K562 (cell line): Measurements from ENCODE around the gene ACSBG1. TPM values are rescaled to one million over a fixed set of nuclear protein-coding genes. Genes with fewer than 3 reads are reported as not detected.

Source experiments
- ATAC-seq: fragments of 200-7000 bp; cut with Tn5 transposase; 3 replicates; pipeline ENCODE4 v1.9.1; 2020; ENCODE audit warnings: moderate library complexity
- BruUV-seq: library from RNA; stranded (reverse); fragments of 400-500 nt; replicated peaks from 2 replicates; lab custom pipeline; 2021; lab: Mats Ljungman, UMichigan
- CTCF ChIA-PET: fragments of 300-600 bp; formaldehyde crosslinking; extraction: SDS; loops from one replicate; lab custom pipeline; 2021; ENCODE audit warnings: low intra/inter-chr PET ratio; lab: Yijun Ruan, JAX
- POLR2A ChIA-PET: fragments of 300-600, 350-650 bp; sonication (Branson Sonifier 250); formaldehyde crosslinking; extraction: SDS; loops from one replicate; lab custom pipeline; 2021; ENCODE audit warnings: antibody characterized with exemption, inconsistent platforms; lab: Yijun Ruan, JAX
- DNase-seq, 4 experiments: peaks; one replicate each; pipeline versions ENCODE4 v3.0.0 to v3.0.0-alpha.2; 2011 to 2018; ENCODE audit warnings: low spot score in 3 of 4, mixed read lengths in 3 of 4; ENCODE audit errors: extremely low read depth in 1 of 4
- FAIRE-seq: peaks from 2 replicates; lab custom pipeline; 2011; peaks lifted over from hg19 to GRCh38; lab: Jason Lieb, UNC
- H2AFZ ChIP-seq: 2 replicates; pipeline ENCODE4 v1.6.0; 2011; ENCODE audit warnings: low read depth, low read length, control low read depth, inconsistent platforms
- H3K27ac ChIP-seq: fragments of 200-600 bp; 3 replicates; pipeline ENCODE4 v1.8.0; 2011; ENCODE audit warnings: low read depth, mild to moderate bottlenecking, control low read depth, inconsistent platforms, low read length, moderate library complexity, mixed read lengths; ENCODE audit errors: extremely low read depth
- H3K27me3 ChIP-seq, 2 experiments: fragments of 300-600 bp in 1 of 2; 2 replicates in 1 of 2; 3 replicates in 1 of 2; pipeline versions ENCODE4 v1.6.0 to v1.8.0; 2011; ENCODE audit warnings: inconsistent platforms in 2 of 2, low read length in 2 of 2, mild to moderate bottlenecking in 1 of 2, mixed read lengths in 1 of 2, moderate library complexity in 1 of 2; ENCODE audit not compliant: control insufficient read depth in 2 of 2, insufficient read depth in 2 of 2
- H3K36me3 ChIP-seq: fragments of 300-600 bp; 3 replicates; pipeline ENCODE4 v1.8.0; 2011; ENCODE audit warnings: mild to moderate bottlenecking, low read length, inconsistent platforms; ENCODE audit not compliant: control insufficient read depth, insufficient read depth
- H3K4me1 ChIP-seq, 2 experiments: fragments of 200-600 bp in 1 of 2; replicated peaks in 1 of 2; 2 replicates in 1 of 2; 3 replicates in 1 of 2; pipeline versions ENCODE4 v1.5.1 to v1.8.0; 2011; ENCODE audit warnings: inconsistent platforms in 2 of 2, low read length in 2 of 2, mild to moderate bottlenecking in 1 of 2, mixed read lengths in 1 of 2, moderate library complexity in 1 of 2; ENCODE audit not compliant: control insufficient read depth in 2 of 2, insufficient read depth in 2 of 2
- H3K4me2 ChIP-seq: 2 replicates; pipeline ENCODE4 v1.6.1; 2011; ENCODE audit warnings: low read length, control low read depth, inconsistent platforms, mixed read lengths; ENCODE audit not compliant: insufficient read depth
- H3K4me3 ChIP-seq: fragments of 200-600 bp; sonication (generic), shearing (Covaris generic); 2 replicates; pipeline ENCODE4 v1.5.1; 2016; ENCODE audit warnings: control low read depth, inconsistent platforms
- H3K79me2 ChIP-seq: fragments of 200-600 bp; 3 replicates; pipeline ENCODE4 v1.8.0; 2011; ENCODE audit warnings: low read length, inconsistent platforms; ENCODE audit not compliant: control insufficient read depth, insufficient read depth
- H3K9ac ChIP-seq, 2 experiments: 2 replicates each; pipeline versions ENCODE4 v1.6.0 to v1.6.1; 2011; ENCODE audit warnings: low read depth in 2 of 2, low read length in 2 of 2, control low read depth in 1 of 2, inconsistent platforms in 1 of 2, mild to moderate bottlenecking in 1 of 2, mixed read lengths in 1 of 2; ENCODE audit not compliant: insufficient read depth in 1 of 2
- H3K9me1 ChIP-seq: one replicate; pipeline ENCODE4 v1.6.0; 2011; ENCODE audit warnings: inconsistent platforms, mild to moderate bottlenecking, low read length, moderate library complexity; ENCODE audit not compliant: control insufficient read depth, insufficient read depth
- H3K9me3 ChIP-seq: replicated peaks from 2 replicates; pipeline ENCODE4 v1.5.1; 2011; ENCODE audit warnings: low read depth, low read length, inconsistent platforms; ENCODE audit not compliant: control insufficient read depth, insufficient read depth
- H4K20me1 ChIP-seq: replicated peaks from 2 replicates; pipeline ENCODE4 v1.6.1; 2011; ENCODE audit warnings: low read length, inconsistent platforms, mixed read lengths; ENCODE audit not compliant: control insufficient read depth, insufficient read depth
- BRD9 ChIP-seq: fragments of 450-650 bp; IDR thresholded peaks from 2 replicates; pipeline ENCODE4 v1.6.1; 2018; ENCODE audit warnings: low read depth; ENCODE audit not compliant: partially characterized antibody
- CC2D1A ChIP-seq: fragments of 450-650 bp; IDR thresholded peaks from 2 replicates; pipeline ENCODE4 v1.6.1; 2017; ENCODE audit warnings: mild to moderate bottlenecking
- CREB3 ChIP-seq: fragments of 450-650 bp; conservative IDR thresholded peaks from 2 replicates; pipeline ENCODE4 v1.6.1; 2016; ENCODE audit warnings: missing genetic modification characterization, low read depth, mild to moderate bottlenecking, missing compliant biosample characterization, moderate library complexity
- CTCF ChIP-seq, 3 experiments: IDR thresholded peaks in 2 of 3; conservative IDR thresholded peaks in 1 of 3; 2 replicates each; pipeline ENCODE4 v1.5.1; 2011 to 2012; ENCODE audit warnings: low read length in 3 of 3, mild to moderate bottlenecking in 3 of 3, control low read depth in 2 of 3, improper control_type of control experiment in 1 of 3, inconsistent platforms in 1 of 3, low read depth in 1 of 3, mixed read lengths in 1 of 3, moderate library complexity in 1 of 3; ENCODE audit not compliant: insufficient read depth in 2 of 3
- DEAF1 ChIP-seq: fragments of 450-650 bp; formaldehyde crosslinking; IDR thresholded peaks from 2 replicates; pipeline ENCODE4 v1.4.0; 2020; ENCODE audit warnings: mild to moderate bottlenecking, moderate library complexity
- ELF2 ChIP-seq: fragments of 250-450 bp; sonication (Bioruptor Pico); IDR thresholded peaks from 2 replicates; pipeline ENCODE4 v1.5.0; 2021; ENCODE audit warnings: mild to moderate bottlenecking
- IRF9 ChIP-seq: fragments of 450-650 bp; IDR thresholded peaks from 2 replicates; pipeline ENCODE4 v1.6.1; 2016; ENCODE audit warnings: missing biosample characterization, missing genetic modification characterization
- KAT2B ChIP-seq: IDR thresholded peaks from one replicate; pipeline ENCODE4 v1.6.1; 2012; ENCODE audit warnings: low read depth, mild to moderate bottlenecking, control low read depth, inconsistent platforms, low read length, moderate library complexity
- MEIS2 ChIP-seq: fragments of 450-650 bp; IDR thresholded peaks from 2 replicates; pipeline ENCODE4 v1.6.1; 2014; ENCODE audit warnings: mild to moderate bottlenecking; ENCODE audit not compliant: partially characterized antibody
- NFRKB ChIP-seq: fragments of 450-650 bp; IDR thresholded peaks from 2 replicates; pipeline ENCODE4 v1.6.1; 2016; ENCODE audit warnings: low read depth
- RAD21 ChIP-seq, 2 experiments: fragments of 250-450 bp in 1 of 2; fragments of 450-650 bp in 1 of 2; sonication (Bioruptor Pico) in 1 of 2; formaldehyde crosslinking in 1 of 2; IDR thresholded peaks in 1 of 2; conservative IDR thresholded peaks in 1 of 2; 2 replicates each; pipeline versions ENCODE4 v1.4.0 to v1.8.0; 2020 to 2022; ENCODE audit warnings: mild to moderate bottlenecking in 2 of 2, moderate library complexity in 1 of 2
- SMC3 ChIP-seq: conservative IDR thresholded peaks from 2 replicates; pipeline ENCODE4 v1.6.1; 2011; ENCODE audit warnings: low read depth, low read length, improper control_type of control experiment; ENCODE audit not compliant: insufficient read depth
- STAG1 ChIP-seq: sonication (generic); formaldehyde crosslinking; IDR thresholded peaks from 2 replicates; pipeline ENCODE4 v1.5.0; 2020; ENCODE audit warnings: missing genetic modification reagents, borderline replicate concordance
- ZKSCAN1 ChIP-seq: fragments of 150-350 bp; IDR thresholded peaks from 2 replicates; pipeline ENCODE4 v1.6.1; 2016; ENCODE audit warnings: low read depth, low read length
- ZNF316 ChIP-seq: fragments of 450-650 bp; IDR thresholded peaks from 2 replicates; pipeline ENCODE4 v1.6.1; 2016
- WGBS: fragments of 100-300 bp; shearing (Covaris generic); methylation state at CpG from one replicate; pipeline ENCODE4 v1.1.6; 2016; ENCODE audit warnings: low coverage, mixed read lengths; ENCODE audit not compliant: insufficient coverage; ENCODE audit errors: missing lambda C conversion rate; 5-methylcytosine and 5-hydroxymethylcytosine counted together
- in situ Hi-C: fragments of 300-500 bp; cut with MboI; formaldehyde crosslinking; loops from 4 replicates; pipeline ENCODE4 v1.15.0; 2018; ENCODE audit warnings: inconsistent platforms, mixed read lengths
- intact Hi-C: fragments of 100-400 bp; cut with micrococcal nuclease; formaldehyde crosslinking; loops from 2 replicates; pipeline ENCODE4 v1.14.2; 2022
- polyA plus RNA-seq, 8 experiments: library from polyadenylated mRNA; depleted of rRNA in 4 of 8; stranded (reverse) in 5 of 8; unstranded in 3 of 8; fragments of >200 nt; fragmentation: Nextera tagmentation in 2 of 8; fragmentation: Illumina TruSeq in 1 of 8; extraction: Ambion mirVana in 2 of 8; extraction: Trizol in 1 of 8; gene quantifications; 2 replicates each; pipeline versions ENCODE4 v1.2.1 to v1.2.3, GENCODE V29; 2011 to 2014; ENCODE audit warnings: inconsistent platforms in 1 of 8, missing spikeins in 1 of 8
- total RNA-seq, 7 experiments: library from RNA; depleted of rRNA in 6 of 7; stranded (reverse); fragments of >200 nt in 6 of 7; fragmentation: Illumina TruSeq in 2 of 7; extraction: Trizol in 2 of 7; gene quantifications; 2 replicates each; pipeline versions ENCODE4 v1.2.1 to v1.2.3, GENCODE V29; 2011 to 2021; ENCODE audit warnings: low replicate concordance in 1 of 7

The ACSBG1 gene
- total and polyA plus RNA-seq, 9 of the 15 experiments (the other 6 are each of a cell fraction or from before 2014, with no cell fraction given) = 0.36 to 6.4 (median 2.5) TPM

GRCh38 chr15:78197632-78198031 is 36.7 kb downstream of the ACSBG1 start (continued):
- TF ChIP-seq KAT2B (no peak), BRD9 (no peak)

GRCh38 chr15:78195735-78196201 is 38.6 kb downstream of the ACSBG1 start:
- no TSS peak for BruUV-seq
- FAIRE-seq (peak; percentile 91), ATAC-seq (peak; percentile 95), DNase-seq (peak; percentile 60 to 75 (median 71))
- intact Hi-C loops = loop anchor here (1.0 to 5.0 kb wide), 4 partner anchors 47 to 235 kb away; partner anchors contain the start of gene CIB2
- ChIA-PET CTCF (interaction anchor here (0.7 to 4.0 kb wide), 9 partner anchors 11 to 195 kb away, joined by 3 to 54 read pairs (median 4); no protein-coding TSS in a partner anchor), POLR2A (interaction anchor here (1.0 to 1.4 kb wide), 2 partner anchors 9 to 11 kb away, joined by 3 to 7 read pairs; no protein-coding TSS in a partner anchor)
- no peak overlapping the region for H3K9ac ChIP-seq
- no peak overlapping the region for H3K4me2 ChIP-seq
- no peak overlapping the region for H3K27ac ChIP-seq
- WGBS = 9% methylated on average over 7 of the region's 7 CpGs
- no peak overlapping the region for H2AFZ ChIP-seq
- H3K9me1 ChIP-seq = no peaks in the 10 kb centered on the region
- no peaks in the 10 kb centered on the region for H3K79me2 ChIP-seq
- H3K4me3 ChIP-seq = no peak overlapping the region
- in situ Hi-C loops = loop anchor here (5.0 kb wide), 1 partner anchor 83 kb away; no protein-coding TSS in a partner anchor
- peaks cover 6 to 29% of the 10 kb centered on the region in 2 experiments; a peak in 4 of 5 replicates for H3K27me3 ChIP-seq
- H3K4me1 ChIP-seq = peaks cover 0 to 4% of the 10 kb centered on the region in 2 experiments; a peak in 1 of 5 replicates
- no peaks in the 10 kb centered on the region for H4K20me1 ChIP-seq
- no peaks in the 10 kb centered on the region for H3K36me3 ChIP-seq
- 0 out of 2 replicates have a peak, but pooled peaks cover 3% of the 10 kb centered on the region for H3K9me3 ChIP-seq
- TF ChIP-seq ELF2 (no peak), MEIS2 (peak; percentile 24), IRF9 (tag) (no peak), ZNF316 (no peak), STAG1 (CRISPR knock-in tag) (peak; percentile 51; the same call in 1 of the 2 replicates), ZKSCAN1 (no peak), NFRKB (no peak), CREB3 (tag) (no peak), CC2D1A (peak; percentile 78), DEAF1 (CRISPR knock-in tag) (peak; percentile 53), RAD21 (CRISPR knock-in tag; conservative IDR thresholded peaks at IDR 0.05 in 1 of 2, IDR thresholded peaks at IDR 0.05 in 1 of 2) (peak; percentile 82 to 93), CTCF (IDR thresholded peaks at IDR 0.05 in 2 of 3, conservative IDR thresholded peaks at IDR 0.05 in 1 of 3; ENCODE audit: insufficient read depth in 2 of 3, low read depth in 1 of 3, low read length in 3 of 3) (peak; percentile 85 to 90 (median 88)), SMC3 (peak; percentile 97)
